ENCODE measurements around the gene LEP.

LEP gene

GRCh38 chr7:128253701-128254100 is 12.6 kb downstream of the LEP start:
- DNase-seq: no peak

- DNase-seq: no peak
Observed at GRCh38 chr7:128254470-128254869, 13.4 kb downstream of the LEP start.

DNA sequence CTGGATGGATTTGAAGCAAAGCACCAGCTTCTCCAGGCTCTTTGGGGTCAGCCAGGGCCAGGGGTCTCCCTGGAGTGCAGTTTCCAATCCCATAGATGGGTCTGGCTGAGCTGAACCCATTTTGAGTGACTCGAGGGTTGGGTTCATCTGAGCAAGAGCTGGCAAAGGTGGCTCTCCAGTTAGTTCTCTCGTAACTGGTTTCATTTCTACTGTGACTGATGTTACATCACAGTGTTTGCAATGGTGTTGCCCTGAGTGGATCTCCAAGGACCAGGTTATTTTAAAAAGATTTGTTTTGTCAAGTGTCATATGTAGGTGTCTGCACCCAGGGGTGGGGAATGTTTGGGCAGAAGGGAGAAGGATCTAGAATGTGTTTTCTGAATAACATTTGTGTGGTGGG is 14.2 kb downstream of the LEP start:
- no peak for DNase-seq

DNA sequence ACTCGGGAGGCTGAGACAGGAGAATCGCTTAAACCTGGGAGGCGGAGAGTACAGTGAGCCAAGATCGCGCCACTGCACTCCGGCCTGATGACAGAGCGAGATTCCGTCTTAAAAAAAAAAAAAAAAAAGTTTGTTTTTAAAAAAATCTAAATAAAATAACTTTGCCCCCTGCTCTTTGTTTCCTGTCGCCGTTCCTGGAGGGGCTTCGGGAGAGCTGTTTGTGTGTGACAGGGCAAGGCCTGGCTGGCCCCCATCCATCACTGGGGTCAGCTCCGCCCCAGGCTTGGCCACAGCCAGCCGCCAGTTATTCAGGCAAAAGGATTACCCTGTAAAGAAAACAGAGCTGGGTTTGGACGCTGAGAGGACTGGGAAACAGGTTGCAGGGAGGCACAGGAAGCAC is 16.4 kb downstream of the LEP start:
- no peak for DNase-seq

DNA sequence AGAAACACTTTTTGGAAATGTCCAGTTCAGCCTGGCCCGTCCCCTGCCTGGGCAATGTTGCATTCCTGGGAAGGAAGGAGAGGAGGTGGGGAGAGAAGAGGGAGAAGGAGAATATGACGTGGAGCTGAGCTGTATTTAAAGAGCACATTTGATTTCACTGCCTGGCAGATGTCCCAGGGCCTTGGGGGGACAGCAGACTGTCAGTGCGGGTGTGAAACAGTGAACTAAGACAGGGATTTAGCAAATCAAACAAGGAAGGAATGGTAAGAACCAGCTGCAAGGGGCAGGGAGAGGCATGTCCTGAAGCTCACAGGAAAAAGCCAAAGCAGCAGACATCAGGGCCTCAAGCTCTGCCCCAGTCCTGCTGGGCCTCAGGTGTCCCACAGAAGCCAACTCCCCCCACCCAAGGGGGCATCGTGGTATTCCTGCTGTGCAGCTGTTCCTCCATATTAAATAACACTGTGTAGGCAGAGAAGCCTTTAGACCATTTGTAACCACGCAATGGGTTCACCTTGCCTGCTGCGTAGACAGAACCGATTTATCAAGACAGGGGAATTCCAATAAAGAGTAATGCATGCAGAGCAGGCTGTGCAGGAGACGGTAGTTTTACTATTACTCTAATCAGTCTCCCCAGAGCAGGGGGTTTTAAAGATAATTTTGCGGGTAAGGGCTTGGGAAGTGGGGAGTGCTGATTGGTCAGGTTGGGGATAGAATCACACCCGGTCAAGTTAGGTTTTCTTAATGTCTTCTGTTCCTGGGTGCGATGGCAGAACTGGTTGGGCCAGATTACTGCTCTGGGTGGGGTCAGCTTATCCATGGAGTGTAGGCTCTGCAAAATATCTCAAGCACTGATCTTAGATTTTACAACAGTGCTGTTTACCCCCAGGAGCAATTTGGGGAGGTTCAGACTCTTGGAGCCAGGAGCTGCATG is 18.3 kb downstream of the LEP start:
- no peak for DNase-seq

DNA sequence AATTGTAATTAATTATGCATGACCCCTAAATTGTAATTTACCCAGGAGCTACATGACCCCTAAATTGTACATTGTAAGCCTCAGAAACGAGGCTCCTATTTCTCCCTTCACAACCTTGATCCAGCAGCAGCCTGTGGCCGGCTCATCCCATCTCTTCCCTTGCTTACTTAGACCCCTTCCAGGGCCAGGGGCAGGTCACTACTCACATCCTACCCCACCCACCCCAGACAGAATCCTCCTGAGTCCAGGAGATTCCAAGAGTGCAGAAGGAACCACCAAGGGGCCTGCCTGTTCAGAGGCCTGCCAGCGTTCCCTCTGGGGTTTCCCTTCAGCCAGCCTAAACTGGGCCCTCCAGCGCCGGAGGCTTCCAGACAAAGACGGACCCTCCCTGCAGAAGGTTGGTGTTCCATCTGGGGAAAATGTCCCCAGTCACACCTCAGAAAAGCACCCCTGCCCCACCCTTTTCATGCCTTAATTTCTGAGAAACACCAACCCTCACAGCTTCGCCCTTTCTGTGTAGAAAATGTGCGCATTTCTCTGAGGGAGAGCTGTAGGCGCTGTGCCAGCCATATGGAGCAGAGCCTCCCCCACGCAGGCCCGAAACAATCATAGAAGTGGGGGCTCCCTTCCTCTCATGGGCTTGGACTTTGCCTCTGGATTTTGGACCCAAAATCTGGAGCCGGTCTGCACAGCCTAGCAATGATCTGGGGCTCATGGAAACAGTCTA is 19.2 kb downstream of the LEP start:
- no peak for DNase-seq

GRCh38 chr7:128262273-128263028 is 21.4 kb downstream of the LEP start:
- no peak for DNase-seq

GRCh38 chr7:128263420-128263819 is 22.3 kb downstream of the LEP start:
- DNase-seq: no peak

DNA sequence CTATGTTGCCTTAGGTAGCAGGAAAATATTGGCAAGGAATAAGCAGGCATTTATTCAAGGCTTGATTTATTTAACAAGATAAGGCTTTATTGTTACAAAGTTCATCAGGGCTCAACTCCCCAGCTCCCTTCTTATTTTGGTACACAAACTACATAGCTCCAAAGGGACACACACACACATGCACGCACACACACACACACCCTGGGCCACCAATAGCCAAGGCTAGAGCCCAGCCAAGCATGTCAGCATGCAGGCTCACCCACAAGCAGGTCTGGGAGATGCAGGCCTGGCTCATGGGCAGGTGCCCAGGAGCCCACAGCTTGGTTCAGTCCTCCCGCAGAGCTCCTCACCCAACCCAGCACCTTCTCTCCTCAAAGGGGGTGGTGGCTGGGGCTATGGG is 23.4 kb downstream of the LEP start:
- DNase-seq: no peak

DNA sequence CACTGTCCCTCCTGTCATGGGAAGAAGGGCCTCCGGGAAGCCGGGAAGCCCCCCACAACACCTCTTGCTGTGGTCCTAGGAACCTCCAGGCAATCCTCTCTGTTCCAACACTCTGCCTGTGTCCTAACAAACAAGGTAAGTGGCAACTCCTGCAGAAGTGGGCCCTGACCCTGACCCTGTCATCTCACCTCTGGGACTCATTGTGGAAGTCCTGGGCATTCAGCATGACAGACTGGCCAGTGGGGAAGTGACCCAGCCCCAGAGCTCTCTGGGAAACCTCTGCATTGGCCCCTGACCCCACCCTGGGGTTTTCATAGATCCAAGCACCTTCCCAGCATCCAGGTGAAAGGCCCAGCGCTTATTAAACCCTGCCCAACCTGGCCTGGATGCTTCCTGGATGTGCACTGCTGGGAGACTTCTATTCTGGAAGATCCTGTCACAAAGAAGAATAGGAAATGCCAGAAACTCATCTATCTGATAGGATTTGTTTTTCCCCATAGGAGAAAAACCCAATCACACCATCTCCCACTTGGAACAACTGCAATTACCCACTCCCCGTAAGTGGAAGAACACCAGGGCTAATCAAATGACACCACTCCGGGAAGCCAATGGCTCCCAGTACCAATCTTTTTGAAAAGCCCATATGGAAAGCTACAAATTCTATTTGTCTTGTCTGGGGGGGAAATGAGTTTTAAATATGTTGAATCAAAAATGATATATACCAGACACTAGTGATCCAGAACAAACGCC is 24.3 kb downstream of the LEP start:
- DNase-seq: no peak

DNA sequence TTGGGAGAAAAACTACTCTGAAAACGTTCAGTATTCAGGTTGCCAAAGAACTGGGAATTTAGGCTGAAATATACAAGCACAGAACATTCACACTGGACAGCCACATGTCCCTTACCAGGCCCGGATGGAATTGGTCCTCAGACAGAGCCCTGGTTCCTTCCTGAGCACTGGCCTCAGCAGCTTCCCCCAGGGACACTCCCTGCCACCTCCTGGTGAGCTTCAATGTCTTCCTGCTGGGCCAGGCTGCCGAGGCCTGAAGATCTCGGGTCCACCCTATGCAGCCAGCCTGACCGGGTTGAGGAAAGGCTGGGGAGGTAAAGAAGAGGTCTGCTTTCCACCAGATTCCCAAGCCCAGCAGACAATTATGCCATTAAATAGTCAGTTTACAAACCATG is 24.8 kb downstream of the LEP start:
- DNase-seq: no peak

GRCh38 chr7:128266529-128266882 is 25.4 kb downstream of the LEP start:
- DNase-seq: no peak

DNA sequence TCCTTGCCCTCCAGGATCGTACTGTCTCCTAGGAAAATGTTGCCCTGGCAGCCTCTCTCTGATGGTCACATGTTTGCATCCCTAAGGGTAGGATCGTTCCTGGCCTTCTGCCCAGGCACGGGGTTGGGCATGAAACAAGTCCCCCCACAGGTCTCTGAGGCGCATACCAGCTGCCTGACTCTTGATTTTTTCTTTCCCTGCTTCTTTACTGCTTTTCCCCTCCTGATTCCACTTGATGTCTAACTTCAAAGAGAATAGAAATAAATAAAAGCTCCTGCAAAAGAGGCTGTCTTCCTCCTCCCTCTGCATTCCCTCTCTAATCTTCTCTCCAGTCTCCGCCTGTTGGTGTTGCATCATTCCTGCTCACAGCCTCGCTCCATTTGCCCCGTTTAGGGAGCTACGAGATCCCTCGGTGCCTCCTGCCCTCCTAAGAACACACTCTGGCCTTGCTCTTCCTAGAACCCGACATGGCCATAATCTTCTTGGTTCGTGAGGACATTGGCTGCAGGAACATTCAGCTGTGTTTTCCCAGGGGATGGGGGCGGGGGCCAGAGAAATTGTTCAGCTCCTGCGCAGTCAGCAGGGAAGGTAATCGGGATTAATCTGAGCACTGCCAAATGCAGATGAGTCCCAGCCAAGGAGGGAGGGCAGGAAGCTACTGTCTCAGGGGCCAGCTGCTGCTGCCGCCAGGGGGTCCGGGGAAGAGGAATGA is 26.0 kb downstream of the LEP start:
- no peak for DNase-seq

DNA sequence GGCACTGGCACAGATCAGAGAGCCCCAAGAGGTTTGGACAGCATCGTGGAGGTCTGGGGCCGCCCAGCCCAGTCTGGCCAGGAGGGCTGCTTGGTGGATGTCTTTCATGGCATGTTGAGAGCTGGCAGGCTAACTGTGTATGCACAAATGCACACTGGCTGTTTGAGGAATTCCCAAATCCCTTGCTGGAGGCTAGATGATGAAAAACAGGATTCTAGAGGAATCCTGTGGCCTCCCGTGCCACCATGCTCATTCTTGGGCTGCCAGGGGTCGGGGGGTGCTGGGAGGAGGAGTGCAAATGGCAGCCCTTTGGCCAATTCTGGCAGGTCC is 26.5 kb downstream of the LEP start:
- no peak for DNase-seq

GRCh38 chr7:128268233-128268632 is 27.2 kb downstream of the LEP start:
- DNase-seq: no peak

DNA sequence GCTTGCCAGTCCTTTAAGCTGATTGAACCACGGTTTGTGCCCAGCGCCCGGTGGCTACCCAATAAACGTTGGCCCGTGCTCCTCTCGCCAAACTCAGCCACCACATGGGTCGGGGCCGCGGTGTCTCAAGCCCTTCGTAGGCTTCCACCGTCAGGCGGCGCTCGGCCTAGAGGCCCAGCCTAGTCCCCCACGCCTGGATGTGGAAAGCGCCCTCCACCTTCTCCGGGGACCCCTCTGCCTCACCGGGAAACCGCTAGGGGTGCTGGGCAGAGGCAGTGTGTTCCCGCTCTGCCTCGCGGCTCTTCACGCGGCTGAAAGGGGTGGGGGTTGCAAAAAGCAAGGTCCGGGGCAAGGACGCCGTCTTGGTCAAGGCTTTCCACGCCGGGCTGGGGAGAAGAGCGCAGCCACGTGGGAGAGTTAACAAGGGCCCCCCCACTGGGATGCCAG is 29.8 kb downstream of the LEP start:
- DNase-seq: no peak

- no peak for DNase-seq
Observed at GRCh38 chr7:128271471-128271941, 30.4 kb downstream of the LEP start.

DNA sequence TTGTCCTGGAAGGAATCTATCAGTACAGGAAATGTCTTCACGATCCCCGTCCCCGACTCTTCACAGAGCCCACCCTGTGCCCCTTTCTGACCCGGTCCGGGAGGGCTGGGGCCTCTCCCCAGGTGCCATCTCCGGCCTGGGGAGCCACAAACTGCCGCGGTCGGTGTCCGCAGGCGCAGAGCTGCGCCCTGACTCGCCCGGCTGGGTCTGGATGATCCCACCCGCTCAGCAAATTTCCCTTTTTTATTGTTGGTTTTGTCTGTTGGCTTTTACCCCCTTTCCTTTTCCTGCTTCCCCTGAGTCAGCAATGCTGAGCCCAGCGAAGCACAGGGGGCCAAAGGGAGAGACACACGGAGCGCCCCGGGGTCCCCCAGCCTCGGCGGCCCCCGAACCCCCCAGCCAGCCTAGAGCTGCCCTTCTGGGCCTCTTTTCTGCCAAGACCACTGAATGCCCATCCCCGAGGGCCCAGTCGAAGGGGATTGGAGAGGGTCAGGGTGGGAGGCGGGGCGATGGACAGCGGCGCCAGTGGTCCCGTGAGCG is 30.9 kb downstream of the LEP start:
- DNase-seq: no peak

- DNase-seq: no peak
Observed at GRCh38 chr7:128274246-128274883, 33.3 kb downstream of the LEP start.

- DNase-seq: no peak
Observed at GRCh38 chr7:128274884-128275603, 34.0 kb downstream of the LEP start.

DNA sequence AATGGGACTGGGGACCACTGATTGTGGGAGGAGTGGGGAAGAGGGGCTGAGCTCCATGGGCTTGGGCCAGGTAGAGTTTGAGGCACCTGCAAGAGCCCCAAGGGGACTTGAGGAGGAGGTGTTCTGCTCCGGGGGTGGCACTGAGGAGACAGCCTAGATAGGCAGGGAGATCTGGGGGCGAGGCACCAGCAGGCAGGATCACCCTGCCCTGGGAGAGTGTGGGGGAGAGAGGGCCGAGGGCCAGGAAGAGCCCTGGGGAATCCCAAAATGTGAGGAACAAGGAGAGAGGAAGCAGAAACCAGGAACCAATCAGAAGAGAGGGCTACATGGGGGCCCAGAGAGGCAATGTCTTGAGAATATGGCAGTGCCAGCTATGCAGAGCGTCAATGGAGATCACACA is 34.6 kb downstream of the LEP start:
- no peak for DNase-seq
